ENCODE data around the gene RREB1. TPM values are rescaled to one million over a fixed set of nuclear protein-coding genes. Genes with fewer than 3 reads are reported as not detected.

The RREB1 gene
- total and polyA plus RNA-seq, 10 donors = 3.2 to 72.0 (median 54.6) TPM

GRCh38 chr6:7145585-7145884, 37.8 kb downstream of the RREB1 start:
- Histone ChIP-seq H3K27ac (peak overlapping the region; percentile 31 to 88 (median 78)), H3K9me3 (no peaks in the 10 kb centered on the region), H3K4me1 (peaks cover 29 to 92% (median 75%) of the 10 kb centered on the region in 6 donors), H3K27me3 (replicated peaks in 1 of 7) (no peaks in the 10 kb centered on the region), H3K4me3 (peak overlapping the region in 1 of 8 donors; percentile 51), H3K36me3 (no peaks in the 10 kb centered on the region)
- WGBS, 5 donors = 59 to 80% (median 66%) methylated on average over 3 of the region's 3 CpGs
- TF ChIP-seq POLR2AphosphoS5 (IDR thresholded peaks at IDR 0.05) (no peak), CTCF (IDR thresholded peaks at IDR 0.05 in 8 of 11, conservative IDR thresholded peaks at IDR 0.05 in 3 of 11) (no peak), POLR2A (IDR thresholded peaks at IDR 0.05) (no peak)
- intact Hi-C loops (cut with DNase I; ENCODE audit: low total_unique reads) = no loop called here
- no peak for DNase-seq

GRCh38 chr6:7145885-7146828, 38.4 kb downstream of the RREB1 start:
- Histone ChIP-seq H3K36me3 (no peaks in the 10 kb centered on the region), H3K4me3 (peak overlapping the region in 4 of 8 donors; percentile 2 to 51 (median 8)), H3K27me3 (replicated peaks in 1 of 7) (no peaks in the 10 kb centered on the region), H3K4me1 (peaks cover 29 to 94% (median 77%) of the 10 kb centered on the region in 6 donors), H3K9me3 (no peaks in the 10 kb centered on the region), H3K27ac (peak overlapping the region; percentile 31 to 88 (median 78))
- 14 to 30% (median 24%) methylated on average over 19 of the region's 19 CpGs for WGBS, 5 donors
- TF ChIP-seq POLR2A (IDR thresholded peaks at IDR 0.05) (no peak), POLR2AphosphoS5 (IDR thresholded peaks at IDR 0.05) (peak in 2 of 3 donors; percentile 39 to 58)
- intact Hi-C loops (cut with DNase I; ENCODE audit: low total_unique reads) = no loop called here
- DNase-seq = peak; percentile 85

GRCh38 chr6:7147051-7147671, 39.4 kb downstream of the RREB1 start:
- intact Hi-C loops (cut with DNase I; ENCODE audit: low total_unique reads) = no loop called here
- peak overlapping the region in 6 of 8 donors; percentile 59 to 88 (median 82) for H3K27ac ChIP-seq
- no peak for DNase-seq
- WGBS, 5 donors = 28 to 41% (median 39%) methylated on average over 7 of the region's 7 CpGs
- no peaks in the 10 kb centered on the region for H3K36me3 ChIP-seq
- no peaks in the 10 kb centered on the region for H3K9me3 ChIP-seq
- H3K4me3 ChIP-seq = peak overlapping the region in 2 of 8 donors; percentile 2 to 51
- H3K27me3 ChIP-seq (replicated peaks in 1 of 7) = no peaks in the 10 kb centered on the region
- peaks cover 24 to 94% (median 76%) of the 10 kb centered on the region in 6 donors for H3K4me1 ChIP-seq
- TF ChIP-seq CTCF (IDR thresholded peaks at IDR 0.05 in 8 of 11, conservative IDR thresholded peaks at IDR 0.05 in 3 of 11) (no peak), POLR2A (IDR thresholded peaks at IDR 0.05) (no peak), POLR2AphosphoS5 (IDR thresholded peaks at IDR 0.05) (no peak)

GRCh38 chr6:7148100-7148822, 40.5 kb downstream of the RREB1 start:
- no peak for TF ChIP-seq POLR2AphosphoS5 (IDR thresholded peaks at IDR 0.05)
- no peak for TF ChIP-seq CTCF (IDR thresholded peaks at IDR 0.05 in 8 of 11, conservative IDR thresholded peaks at IDR 0.05 in 3 of 11)
- no peak for TF ChIP-seq POLR2A (IDR thresholded peaks at IDR 0.05)
- DNase-seq = no peak
- intact Hi-C loops (cut with DNase I; ENCODE audit: low total_unique reads) = no loop called here
- H3K27me3 ChIP-seq (replicated peaks in 1 of 7) = no peaks in the 10 kb centered on the region
- H3K36me3 ChIP-seq = no peaks in the 10 kb centered on the region
- H3K9me3 ChIP-seq = no peaks in the 10 kb centered on the region
- H3K4me1 ChIP-seq = peaks cover 24 to 94% (median 74%) of the 10 kb centered on the region in 6 donors
- WGBS, 5 donors = 81 to 87% (median 82%) methylated on average over 5 of the region's 5 CpGs
- peak overlapping the region in 1 of 8 donors; percentile 84 for H3K27ac ChIP-seq
- H3K4me3 ChIP-seq = no peak overlapping the region
